Right forelimb (tissue), 1 donor: ENCODE measurements around the gene MBIP.

Source experiments
- DNase-seq: peaks from one replicate; pipeline ENCODE4 v3.0.0-alpha.2; 2018

Gene MBIP

GRCh38 chr14:36313206-36313605 lies 7.2 kb downstream of the MBIP start:
- no peak for DNase-seq

GRCh38 chr14:36306836-36307235 lies 13.6 kb downstream of the MBIP start:
- DNase-seq = no peak

- no peak for DNase-seq
Measured at GRCh38 chr14:36304895-36305294, 15.5 kb downstream of the MBIP start.

GRCh38 chr14:36303960-36304359 lies 16.5 kb downstream of the MBIP start:
- no peak for DNase-seq

GRCh38 chr14:36302823-36303222 lies 17.6 kb downstream of the MBIP start:
- no peak for DNase-seq

GRCh38 chr14:36301159-36301558 lies 19.3 kb downstream of the MBIP start:
- DNase-seq = no peak

GRCh38 chr14:36300337-36300736 lies 20.1 kb downstream of the MBIP start:
- no peak for DNase-seq

GRCh38 chr14:36295642-36296627 lies 24.5 kb downstream of the MBIP start:
- DNase-seq = no peak

GRCh38 chr14:36294543-36294942 lies 25.9 kb downstream of the MBIP start:
- no peak for DNase-seq

- no peak for DNase-seq
Measured at GRCh38 chr14:36293824-36294223, 26.6 kb downstream of the MBIP start.

- DNase-seq = no peak
Measured at GRCh38 chr14:36289954-36290353, 30.5 kb downstream of the MBIP start.

- DNase-seq = no peak
Measured at GRCh38 chr14:36288496-36288895, 31.9 kb downstream of the MBIP start.

GRCh38 chr14:36284971-36285595 lies 35.4 kb downstream of the MBIP start:
- DNase-seq = no peak

GRCh38 chr14:36281309-36281708 lies 39.1 kb downstream of the MBIP start:
- no peak for DNase-seq

GRCh38 chr14:36279306-36280190 lies 40.9 kb downstream of the MBIP start:
- no peak for DNase-seq

GRCh38 chr14:36275741-36276140 lies 44.7 kb downstream of the MBIP start:
- DNase-seq = no peak

- DNase-seq = peak; percentile 46
Measured at GRCh38 chr14:36271939-36272907, 48.2 kb downstream of the MBIP start.

- no peak for DNase-seq
Measured at GRCh38 chr14:36271222-36271621, 49.2 kb downstream of the MBIP start.

GRCh38 chr14:36270191-36270590 lies 50.2 kb downstream of the MBIP start:
- no peak for DNase-seq

- DNase-seq = no peak
Measured at GRCh38 chr14:36268121-36268520, 52.3 kb downstream of the MBIP start.

GRCh38 chr14:36264595-36264994 lies 55.8 kb downstream of the MBIP start:
- no peak for DNase-seq

GRCh38 chr14:36264107-36264506 lies 56.3 kb downstream of the MBIP start:
- DNase-seq = no peak
